HG02678 (cell line): Measurements from ENCODE around the gene PROK1.

Source experiments
- ATAC-seq: cut with Tn5 transposase; IDR thresholded peaks from one replicate; pipeline ENCODE4 v1.9.1; 2021; ENCODE audit warnings: mild to moderate bottlenecking, moderate library complexity; ENCODE audit not compliant: unreplicated experiment

PROK1 gene

GRCh38 chr1:110464340-110464739, 13.4 kb downstream of the PROK1 start:
- no peak for ATAC-seq

- ATAC-seq = no peak
Observed at GRCh38 chr1:110465038-110465813, 14.3 kb downstream of the PROK1 start.

GRCh38 chr1:110465814-110466380, 14.9 kb downstream of the PROK1 start:
- no peak for ATAC-seq

GRCh38 chr1:110466646-110467280, 15.8 kb downstream of the PROK1 start:
- ATAC-seq = no peak

GRCh38 chr1:110471131-110471530, 20.2 kb downstream of the PROK1 start:
- ATAC-seq = no peak

GRCh38 chr1:110472546-110472945, 21.6 kb downstream of the PROK1 start:
- no peak for ATAC-seq

- ATAC-seq = no peak
Observed at GRCh38 chr1:110474444-110474843, 23.5 kb downstream of the PROK1 start.

- no peak for ATAC-seq
Observed at GRCh38 chr1:110475362-110476027, 24.5 kb downstream of the PROK1 start.

GRCh38 chr1:110476028-110476765, 25.2 kb downstream of the PROK1 start:
- no peak for ATAC-seq

- ATAC-seq = no peak
Observed at GRCh38 chr1:110477041-110477440, 26.1 kb downstream of the PROK1 start.

- ATAC-seq = no peak
Observed at GRCh38 chr1:110477445-110477957, 26.6 kb downstream of the PROK1 start.

GRCh38 chr1:110477967-110478640, 27.2 kb downstream of the PROK1 start:
- ATAC-seq = no peak

- ATAC-seq = no peak
Observed at GRCh38 chr1:110478886-110479285, 27.9 kb downstream of the PROK1 start.

- ATAC-seq = no peak
Observed at GRCh38 chr1:110480356-110481096, 29.6 kb downstream of the PROK1 start.

GRCh38 chr1:110481968-110482623, 31.1 kb downstream of the PROK1 start:
- ATAC-seq = no peak

GRCh38 chr1:110482662-110483307, 31.8 kb downstream of the PROK1 start:
- no peak for ATAC-seq

- no peak for ATAC-seq
Observed at GRCh38 chr1:110483308-110483685, 32.3 kb downstream of the PROK1 start.

- no peak for ATAC-seq
Observed at GRCh38 chr1:110484801-110485200, 33.9 kb downstream of the PROK1 start.
